Measurements from ENCODE around the gene GLTP. TPM values are rescaled to one million over a fixed set of nuclear protein-coding genes. Genes with fewer than 3 reads are reported as not detected.
A peak's percentile ranks its signal among the peaks of the same experiment; 100 is the strongest.

GLTP gene
- total RNA-seq, 1 experiment from 2014 or later, result 25.8 TPM

GRCh38 chr12:109921982-109922381 is 41.6 kb upstream of the GLTP start (continued):
- TF ChIP-seq AFF4 (CRISPR knock-in tag; IDR thresholded peaks at IDR 0.05; ENCODE audit: borderline replicate concordance) (no peak), ZBTB43 (CRISPR knock-in tag; IDR thresholded peaks at IDR 0.05) (no peak)

- DNase-seq (ENCODE audit: low spot score), result no peak
- Mint-ChIP-seq H3K9me3 (peaks cover 5% of the 10 kb centered on the region; the same call in 1 of the 2 replicates), H3K4me3 (no peak overlapping the region), H3K36me3 (peaks cover 29% of the 10 kb centered on the region), H3K4me1 (peaks cover 13% of the 10 kb centered on the region; the same call in 1 of the 2 replicates), H3K27ac (peak overlapping the region; percentile 33; the same call in 1 of the 2 replicates), H3K27me3 (ENCODE audit: low read depth) (no peaks in the 10 kb centered on the region)
- TF ChIP-seq NFE2L1 (CRISPR knock-in tag; IDR thresholded peaks at IDR 0.05) (no peak), ZNF263 (CRISPR knock-in tag; IDR thresholded peaks at IDR 0.05; ENCODE audit: low read depth) (no peak), CREM (CRISPR knock-in tag; IDR thresholded peaks at IDR 0.05) (no peak), KAT7 (CRISPR knock-in tag; IDR thresholded peaks at IDR 0.05; ENCODE audit: borderline replicate concordance) (no peak), USF1 (CRISPR knock-in tag; IDR thresholded peaks at IDR 0.05) (no peak), E2F1 (CRISPR knock-in tag; IDR thresholded peaks at IDR 0.05) (no peak), ZNF425 (CRISPR knock-in tag; conservative IDR thresholded peaks at IDR 0.05) (no peak)
- no peak for ATAC-seq
- CTCF ChIA-PET, result interaction anchor here (0.6 to 2.9 kb wide), 5 partner anchors 9 to 123 kb away, joined by 3 to 7 read pairs (median 4); no protein-coding TSS in a partner anchor
- POLR2A ChIA-PET, result no interaction called here
Measured at GRCh38 chr12:109920261-109920780, 40.0 kb upstream of the GLTP start.

- Mint-ChIP-seq H3K27me3 (ENCODE audit: low read depth) (no peaks in the 10 kb centered on the region), H3K4me1 (peaks cover 16% of the 10 kb centered on the region; the same call in 1 of the 2 replicates), H3K9me3 (peaks cover 5% of the 10 kb centered on the region; the same call in 1 of the 2 replicates), H3K36me3 (peaks cover 36% of the 10 kb centered on the region), H3K4me3 (no peak overlapping the region), H3K27ac (no peak overlapping the region)
- DNase-seq (ENCODE audit: low spot score) (no peak), ATAC-seq (no peak)
- POLR2A ChIA-PET, result no interaction called here
- CTCF ChIA-PET, result interaction anchor here (0.8 to 2.9 kb wide), 4 partner anchors 8 to 77 kb away, joined by 3 to 7 read pairs (median 4); no protein-coding TSS in a partner anchor
- TF ChIP-seq MYBL2 (CRISPR knock-in tag; IDR thresholded peaks at IDR 0.05) (no peak), OVOL2 (CRISPR knock-in tag; IDR thresholded peaks at IDR 0.05; ENCODE audit: borderline replicate concordance) (no peak), ZNF317 (CRISPR knock-in tag; IDR thresholded peaks at IDR 0.05; ENCODE audit: borderline replicate concordance, low read depth) (no peak), IRF1 (CRISPR knock-in tag; IDR thresholded peaks at IDR 0.05) (no peak), AR (CRISPR knock-in tag; IDR thresholded peaks at IDR 0.05) (no peak), ZMAT4 (CRISPR knock-in tag; IDR thresholded peaks at IDR 0.05) (no peak), NR2C2 (CRISPR knock-in tag; IDR thresholded peaks at IDR 0.05) (no peak), ZNF263 (CRISPR knock-in tag; IDR thresholded peaks at IDR 0.05; ENCODE audit: low read depth) (no peak), TP53 (CRISPR knock-in tag; IDR thresholded peaks at IDR 0.05) (no peak), ZBTB21 (CRISPR knock-in tag; IDR thresholded peaks at IDR 0.05; ENCODE audit: borderline replicate concordance) (no peak)
Measured at GRCh38 chr12:109919456-109919855, 39.1 kb upstream of the GLTP start.

All from WTC11 (cell line).